Measurements from ENCODE around the gene SECISBP2.

SECISBP2 gene

GRCh38 chr9:89356782-89357181 is 38.5 kb downstream of the SECISBP2 start:
- H3K36me3 ChIP-seq = peaks cover 99 to 100% (median 100%) of the 10 kb centered on the region in 11 experiments
- no peak overlapping the region for H3K4me2 ChIP-seq
- H3K9me3 ChIP-seq (replicated peaks in 1 of 11) = no peaks in the 10 kb centered on the region
- H3K27ac ChIP-seq = no peak overlapping the region
- H3K27me3 ChIP-seq = no peaks in the 10 kb centered on the region
- no peak for TF ChIP-seq Cebpa-rat (IDR thresholded peaks at IDR 0.05)
- H3K9ac ChIP-seq = no peak overlapping the region
- H4K20me1 ChIP-seq = peaks cover 0 to 77% (median 27%) of the 10 kb centered on the region in 11 experiments; a peak in 13 of 22 replicates
- peaks cover 0 to 13% (median 0%) of the 10 kb centered on the region in 10 experiments; a peak in 5 of 20 replicates for H3K4me1 ChIP-seq
- H3K4me3 ChIP-seq = no peak overlapping the region

GRCh38 chr9:89357331-89358197 is 39.3 kb downstream of the SECISBP2 start:
- H3K9me3 ChIP-seq (replicated peaks in 1 of 11) = no peaks in the 10 kb centered on the region
- peaks cover 0 to 69% (median 26%) of the 10 kb centered on the region in 11 experiments; a peak in 13 of 22 replicates for H4K20me1 ChIP-seq
- H3K27me3 ChIP-seq = no peaks in the 10 kb centered on the region
- TF ChIP-seq Cebpa-rat (IDR thresholded peaks at IDR 0.05) = no peak
- peaks cover 99 to 100% (median 100%) of the 10 kb centered on the region in 11 experiments for H3K36me3 ChIP-seq
- no peak overlapping the region for H3K27ac ChIP-seq
- no peak overlapping the region for H3K9ac ChIP-seq
- peaks cover 0 to 6% (median 0%) of the 10 kb centered on the region in 10 experiments; a peak in 2 of 20 replicates for H3K4me1 ChIP-seq
- no peak overlapping the region for H3K4me3 ChIP-seq
- no peak overlapping the region for H3K4me2 ChIP-seq

GRCh38 chr9:89358376-89358916 is 40.1 kb downstream of the SECISBP2 start:
- Histone ChIP-seq H3K27ac (no peak overlapping the region), H3K36me3 (peaks cover 92 to 100% (median 99%) of the 10 kb centered on the region in 11 experiments), H3K9me3 (replicated peaks in 1 of 11) (no peaks in the 10 kb centered on the region), H3K9ac (no peak overlapping the region), H3K4me1 (peaks cover 0 to 6% (median 0%) of the 10 kb centered on the region in 10 experiments; a peak in 1 of 20 replicates), H3K4me3 (no peak overlapping the region), H3K4me2 (no peak overlapping the region), H4K20me1 (peaks cover 0 to 61% (median 17%) of the 10 kb centered on the region in 11 experiments; a peak in 13 of 22 replicates), H3K27me3 (no peaks in the 10 kb centered on the region)
- TF ChIP-seq Cebpa-rat (IDR thresholded peaks at IDR 0.05) = no peak

- peaks cover 0 to 63% (median 15%) of the 10 kb centered on the region in 11 experiments; a peak in 13 of 22 replicates for H4K20me1 ChIP-seq
- no peak overlapping the region for H3K4me2 ChIP-seq
- no peak for TF ChIP-seq Cebpa-rat (IDR thresholded peaks at IDR 0.05)
- no peaks in the 10 kb centered on the region for H3K27me3 ChIP-seq
- H3K4me3 ChIP-seq = no peak overlapping the region
- H3K4me1 ChIP-seq = peaks cover 0 to 6% (median 0%) of the 10 kb centered on the region in 10 experiments; a peak in 1 of 20 replicates
- H3K36me3 ChIP-seq = peaks cover 88 to 100% (median 94%) of the 10 kb centered on the region in 11 experiments
- no peak overlapping the region for H3K27ac ChIP-seq
- H3K9me3 ChIP-seq (replicated peaks in 1 of 11) = no peaks in the 10 kb centered on the region
- no peak overlapping the region for H3K9ac ChIP-seq
These were observed 40.7 kb downstream of the SECISBP2 start for GRCh38 chr9:89358985-89359384.

GRCh38 chr9:89359751-89360261 is 41.5 kb downstream of the SECISBP2 start:
- Histone ChIP-seq H3K4me2 (no peak overlapping the region), H3K9me3 (replicated peaks in 1 of 11) (no peaks in the 10 kb centered on the region), H3K4me3 (no peak overlapping the region), H3K27ac (no peak overlapping the region), H3K36me3 (peaks cover 80 to 97% (median 86%) of the 10 kb centered on the region in 11 experiments), H3K4me1 (peaks cover 0 to 6% (median 0%) of the 10 kb centered on the region in 10 experiments; a peak in 1 of 20 replicates), H3K9ac (peak overlapping the region in 1 of 11 experiments; percentile 14; a peak in 1 of 22 replicates), H4K20me1 (peaks cover 0 to 61% (median 13%) of the 10 kb centered on the region in 11 experiments; a peak in 12 of 22 replicates), H3K27me3 (no peaks in the 10 kb centered on the region)
- no peak for TF ChIP-seq Cebpa-rat (IDR thresholded peaks at IDR 0.05)

- Histone ChIP-seq H4K20me1 (peaks cover 0 to 56% (median 12%) of the 10 kb centered on the region in 11 experiments; a peak in 11 of 22 replicates), H3K27me3 (no peaks in the 10 kb centered on the region), H3K4me1 (peaks cover 0 to 6% (median 0%) of the 10 kb centered on the region in 10 experiments; a peak in 1 of 20 replicates), H3K36me3 (peaks cover 73 to 91% (median 79%) of the 10 kb centered on the region in 11 experiments), H3K4me3 (no peak overlapping the region), H3K9ac (no peak overlapping the region), H3K27ac (no peak overlapping the region), H3K9me3 (replicated peaks in 1 of 11) (no peaks in the 10 kb centered on the region), H3K4me2 (no peak overlapping the region)
- no peak for TF ChIP-seq Cebpa-rat (IDR thresholded peaks at IDR 0.05)
These were observed 42.2 kb downstream of the SECISBP2 start for GRCh38 chr9:89360465-89360864.

- Histone ChIP-seq H3K27me3 (no peaks in the 10 kb centered on the region), H3K27ac (no peak overlapping the region), H3K4me1 (peaks cover 0 to 6% (median 0%) of the 10 kb centered on the region in 10 experiments; a peak in 1 of 20 replicates), H3K4me2 (no peak overlapping the region), H3K36me3 (peaks cover 67 to 85% (median 73%) of the 10 kb centered on the region in 11 experiments), H3K9me3 (replicated peaks in 1 of 11) (no peaks in the 10 kb centered on the region), H3K4me3 (no peak overlapping the region), H3K9ac (no peak overlapping the region), H4K20me1 (peaks cover 0 to 52% (median 11%) of the 10 kb centered on the region in 11 experiments; a peak in 11 of 22 replicates)
- no peak for TF ChIP-seq Cebpa-rat (IDR thresholded peaks at IDR 0.05)
These were observed 42.7 kb downstream of the SECISBP2 start for GRCh38 chr9:89361031-89361430.

- no peaks in the 10 kb centered on the region for H3K9me3 ChIP-seq (replicated peaks in 1 of 11)
- H4K20me1 ChIP-seq = peaks cover 0 to 44% (median 7%) of the 10 kb centered on the region in 11 experiments; a peak in 11 of 22 replicates
- H3K36me3 ChIP-seq = peaks cover 57 to 75% (median 64%) of the 10 kb centered on the region in 11 experiments
- peaks cover 0 to 6% (median 0%) of the 10 kb centered on the region in 10 experiments; a peak in 2 of 20 replicates for H3K4me1 ChIP-seq
- H3K27ac ChIP-seq = no peak overlapping the region
- no peak for TF ChIP-seq Cebpa-rat (IDR thresholded peaks at IDR 0.05)
- H3K4me2 ChIP-seq = no peak overlapping the region
- H3K9ac ChIP-seq = no peak overlapping the region
- H3K27me3 ChIP-seq = no peaks in the 10 kb centered on the region
- no peak overlapping the region for H3K4me3 ChIP-seq
These were observed 43.7 kb downstream of the SECISBP2 start for GRCh38 chr9:89361816-89362646.

All from BLaER1 treated with 17β-estradiol and CSF1 and Interleukin-3, amounts not matched to agents 10 nM and 100 nM (cell line).